ENCODE results near the gene NPEPL1. TPM values are rescaled to one million over a fixed set of nuclear protein-coding genes. Genes with fewer than 3 reads are reported as not detected.
"Not testable (repeated sequence)": the region's sequence is repeated elsewhere in the genome, so short reads cannot be mapped to it uniquely, and the experiment has no call there.

NPEPL1 gene
- total and polyA plus RNA-seq, 7 donors: 10.6 to 65.1 (median 26.5) TPM

DNA sequence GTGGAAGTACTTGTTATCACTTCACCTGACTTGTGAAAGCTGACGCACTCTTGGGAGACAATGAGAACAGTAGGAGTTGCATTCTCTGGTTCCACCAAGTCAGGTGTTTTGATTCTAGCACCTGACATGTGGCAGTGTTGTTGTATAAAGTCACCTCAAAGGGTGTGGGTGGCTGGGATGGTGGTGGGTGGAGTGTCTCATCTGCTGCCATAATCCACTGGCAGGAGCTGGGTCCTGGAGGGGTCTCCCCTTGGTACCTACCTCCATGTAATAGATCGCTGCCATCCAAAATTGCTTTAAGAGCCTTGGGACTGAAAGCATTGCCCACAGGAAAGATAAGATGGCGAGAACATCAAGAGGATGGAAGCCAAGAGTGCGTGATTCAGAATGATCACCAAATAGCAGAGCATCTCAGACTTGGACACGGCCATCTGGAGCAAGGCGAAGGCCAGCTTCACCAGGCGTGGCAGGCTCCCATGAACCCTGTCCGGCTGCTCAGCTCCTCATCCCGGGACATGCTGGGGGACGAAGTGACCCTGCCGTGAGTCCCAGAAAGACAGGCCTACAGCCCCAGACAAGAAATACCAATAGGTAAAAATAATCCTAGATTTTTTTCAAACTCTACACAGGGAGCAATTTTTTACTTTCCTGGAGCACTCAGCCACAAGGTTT, 56.6 kb downstream of the NPEPL1 start:
- Histone ChIP-seq H3K4me3 (no peak overlapping the region), H3K27ac (no peak overlapping the region), H3K27me3 (peaks cover 0 to 18% (median 0%) of the 10 kb centered on the region in 3 donors), H3K4me1 (peaks cover 0 to 12% (median 4%) of the 10 kb centered on the region in 4 donors), H3K36me3 (no peaks in the 10 kb centered on the region), H3K9me3 (no peaks in the 10 kb centered on the region)
- intact Hi-C loops (cut with DNase I): no loop called here
- no peak for TF ChIP-seq CTCF (IDR thresholded peaks at IDR 0.05)
- no peak for TF ChIP-seq POLR2AphosphoS5 (IDR thresholded peaks at IDR 0.05)
- TF ChIP-seq EP300 (IDR thresholded peaks at IDR 0.05): no peak
- no peak for TF ChIP-seq POLR2A (IDR thresholded peaks at IDR 0.05)
- no peak for DNase-seq
- 87 to 92% methylated on average over 11 of the region's 11 CpGs for WGBS, 2 donors

GRCh38 chr20:58749979-58750378, 57.4 kb downstream of the NPEPL1 start:
- DNase-seq: no peak
- Histone ChIP-seq H3K4me3 (no peak overlapping the region), H3K27me3 (peaks cover 0 to 12% (median 0%) of the 10 kb centered on the region in 3 donors), H3K36me3 (no peaks in the 10 kb centered on the region), H3K27ac (no peak overlapping the region), H3K9me3 (no peaks in the 10 kb centered on the region), H3K4me1 (peaks cover 0 to 12% (median 4%) of the 10 kb centered on the region in 4 donors)
- 93 to 95% methylated on average over 5 of the region's 5 CpGs for WGBS, 2 donors
- no peak for TF ChIP-seq CTCF (IDR thresholded peaks at IDR 0.05)
- TF ChIP-seq EP300 (IDR thresholded peaks at IDR 0.05): no peak
- no peak for TF ChIP-seq POLR2AphosphoS5 (IDR thresholded peaks at IDR 0.05)
- no peak for TF ChIP-seq POLR2A (IDR thresholded peaks at IDR 0.05)
- intact Hi-C loops (cut with DNase I): no loop called here

- H3K4me3 ChIP-seq; DNase-seq; H3K36me3 ChIP-seq; H3K27ac ChIP-seq; H3K27me3 ChIP-seq; intact Hi-C loops (cut with DNase I); H3K9me3 ChIP-seq: not testable (repeated sequence)
- 91 to 94% methylated on average over 2 of the region's 2 CpGs for WGBS, 2 donors
- peaks cover 0 to 12% (median 4%) of the 10 kb centered on the region in 4 donors for H3K4me1 ChIP-seq
Measured at GRCh38 chr20:58750706-58751105, 58.1 kb downstream of the NPEPL1 start.

DNA sequence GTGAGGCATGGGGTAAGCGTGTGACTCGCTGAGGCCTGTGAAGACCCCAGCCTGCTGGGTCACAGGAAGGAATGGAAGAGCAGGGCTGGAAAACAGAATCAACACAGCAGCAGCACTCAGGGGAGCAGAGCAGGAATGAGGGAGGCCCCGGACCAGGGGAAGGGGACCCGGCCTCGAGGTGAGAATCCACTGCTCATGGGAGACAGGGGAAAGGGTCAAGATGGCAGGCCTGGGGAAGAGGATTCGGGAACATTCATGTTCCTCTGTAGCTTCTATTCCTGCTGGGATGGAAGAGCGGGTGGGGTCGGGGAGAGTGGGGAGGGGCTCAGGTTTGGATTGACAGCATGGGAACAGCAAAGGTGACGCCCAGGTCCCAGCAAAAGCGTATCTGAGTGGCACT, 59.4 kb downstream of the NPEPL1 start:
- Histone ChIP-seq H3K4me1 (peaks cover 0 to 4% (median 0%) of the 10 kb centered on the region in 4 donors), H3K27me3 (peaks cover 0 to 5% (median 0%) of the 10 kb centered on the region in 3 donors), H3K27ac (no peak overlapping the region), H3K4me3 (no peak overlapping the region), H3K9me3 (no peaks in the 10 kb centered on the region), H3K36me3 (no peaks in the 10 kb centered on the region)
- intact Hi-C loops (cut with DNase I): no loop called here
- 91 to 92% methylated on average over 10 of the region's 10 CpGs for WGBS, 2 donors
- DNase-seq: no peak
- TF ChIP-seq CTCF (IDR thresholded peaks at IDR 0.05) (no peak), POLR2AphosphoS5 (IDR thresholded peaks at IDR 0.05) (no peak), EP300 (IDR thresholded peaks at IDR 0.05) (no peak), POLR2A (IDR thresholded peaks at IDR 0.05) (no peak)

GRCh38 chr20:58752565-58752964, 60.0 kb downstream of the NPEPL1 start:
- Histone ChIP-seq H3K27me3 (peaks cover 0 to 2% (median 0%) of the 10 kb centered on the region in 3 donors), H3K9me3 (no peaks in the 10 kb centered on the region), H3K36me3 (no peaks in the 10 kb centered on the region), H3K4me3 (no peak overlapping the region), H3K27ac (no peak overlapping the region), H3K4me1 (no peaks in the 10 kb centered on the region)
- no peak for DNase-seq
- intact Hi-C loops (cut with DNase I): no loop called here
- TF ChIP-seq EP300 (IDR thresholded peaks at IDR 0.05): no peak
- no peak for TF ChIP-seq POLR2A (IDR thresholded peaks at IDR 0.05)
- TF ChIP-seq CTCF (IDR thresholded peaks at IDR 0.05): no peak
- WGBS, 2 donors: 88 to 94% methylated on average over 6 of the region's 6 CpGs
